ENCODE measurements around the gene SLC34A1.

The SLC34A1 gene

GRCh38 chr5:177389241-177390169 is 5.3 kb downstream of the SLC34A1 start:
- H2AK5ac ChIP-seq (ENCODE audit: low read length): no peak overlapping the region
- WGBS (ENCODE audit: extremely low coverage, insufficient coverage, low lambda C conversion rate): no CpG with 5 or more reads among the region's 21 CpGs
- H2BK5ac ChIP-seq (ENCODE audit: low read length): no peak overlapping the region
- peak overlapping the region; percentile 75 for H3K56ac ChIP-seq (ENCODE audit: low read length)
- no peaks in the 10 kb centered on the region for H3K36me3 ChIP-seq (ENCODE audit: control insufficient read depth, insufficient read depth, low read length)
- H4K8ac ChIP-seq (ENCODE audit: low read depth, low read length): no peak overlapping the region
- H3K27ac ChIP-seq (ENCODE audit: low read depth, low read length): no peak overlapping the region
- H3K9ac ChIP-seq (ENCODE audit: low read length): peak overlapping the region; percentile 10
- peak overlapping the region; percentile 68 for H3K23ac ChIP-seq (ENCODE audit: low read length)
- H2BK120ac ChIP-seq (ENCODE audit: low read depth, low read length): no peak overlapping the region
- DNase-seq: peak; percentile 69
- no peak overlapping the region for H3K4ac ChIP-seq (ENCODE audit: low read depth, low read length)
- no peak overlapping the region for H3K18ac ChIP-seq (ENCODE audit: low read length)
- no peaks in the 10 kb centered on the region for H3K79me1 ChIP-seq (ENCODE audit: low read length)
- no peak overlapping the region for H4K5ac ChIP-seq (ENCODE audit: low read length)
- no peak overlapping the region for H2BK15ac ChIP-seq (replicated peaks; ENCODE audit: low read depth)
- no peaks in the 10 kb centered on the region for H3K4me1 ChIP-seq (ENCODE audit: control insufficient read depth, low read depth, low read length)
- H3K4me2 ChIP-seq (ENCODE audit: low read length): no peak overlapping the region
- no peaks in the 10 kb centered on the region for H3K27me3 ChIP-seq (ENCODE audit: insufficient read depth, low read length, poor library complexity)
- no peak overlapping the region for H3K4me3 ChIP-seq (ENCODE audit: low read length)
- no peaks in the 10 kb centered on the region for H3K79me2 ChIP-seq (ENCODE audit: control insufficient read depth, insufficient read depth, low read length)

- Histone ChIP-seq H2BK5ac (ENCODE audit: low read length) (no peak overlapping the region), H3K23ac (ENCODE audit: low read length) (no peak overlapping the region), H3K4ac (ENCODE audit: low read depth, low read length) (peak overlapping the region; percentile 64), H3K27me3 (ENCODE audit: insufficient read depth, low read length, poor library complexity) (no peaks in the 10 kb centered on the region), H3K79me1 (ENCODE audit: low read length) (no peaks in the 10 kb centered on the region), H4K8ac (ENCODE audit: low read depth, low read length) (no peak overlapping the region), H3K4me2 (ENCODE audit: low read length) (no peak overlapping the region), H3K4me3 (ENCODE audit: low read length) (no peak overlapping the region), H3K27ac (ENCODE audit: low read depth, low read length) (no peak overlapping the region), H3K4me1 (ENCODE audit: control insufficient read depth, low read depth, low read length) (no peaks in the 10 kb centered on the region), H3K18ac (ENCODE audit: low read length) (no peak overlapping the region), H3K79me2 (ENCODE audit: control insufficient read depth, insufficient read depth, low read length) (no peaks in the 10 kb centered on the region), H3K56ac (ENCODE audit: low read length) (peak overlapping the region; percentile 75), H2BK120ac (ENCODE audit: low read depth, low read length) (no peak overlapping the region), H2AK5ac (ENCODE audit: low read length) (peak overlapping the region; percentile 43), H3K9ac (ENCODE audit: low read length) (no peak overlapping the region), H2BK15ac (replicated peaks; ENCODE audit: low read depth) (no peak overlapping the region), H3K36me3 (ENCODE audit: control insufficient read depth, insufficient read depth, low read length) (no peaks in the 10 kb centered on the region), H4K5ac (ENCODE audit: low read length) (peak overlapping the region; percentile 93)
- peak; percentile 94 for DNase-seq
- no CpG with 5 or more reads among the region's 13 CpGs for WGBS (ENCODE audit: extremely low coverage, insufficient coverage, low lambda C conversion rate)
Measured at GRCh38 chr5:177390363-177391300, 6.4 kb downstream of the SLC34A1 start.

- Histone ChIP-seq H2BK15ac (replicated peaks; ENCODE audit: low read depth) (no peak overlapping the region), H3K4ac (ENCODE audit: low read depth, low read length) (no peak overlapping the region), H3K79me2 (ENCODE audit: control insufficient read depth, insufficient read depth, low read length) (no peaks in the 10 kb centered on the region), H2AK5ac (ENCODE audit: low read length) (no peak overlapping the region), H4K8ac (ENCODE audit: low read depth, low read length) (no peak overlapping the region), H2BK5ac (ENCODE audit: low read length) (no peak overlapping the region), H3K4me3 (ENCODE audit: low read length) (no peak overlapping the region), H3K4me1 (ENCODE audit: control insufficient read depth, low read depth, low read length) (no peaks in the 10 kb centered on the region), H3K18ac (ENCODE audit: low read length) (no peak overlapping the region), H3K27ac (ENCODE audit: low read depth, low read length) (no peak overlapping the region), H3K56ac (ENCODE audit: low read length) (no peak overlapping the region), H3K4me2 (ENCODE audit: low read length) (no peak overlapping the region), H2BK120ac (ENCODE audit: low read depth, low read length) (no peak overlapping the region), H3K9ac (ENCODE audit: low read length) (no peak overlapping the region), H3K27me3 (ENCODE audit: insufficient read depth, low read length, poor library complexity) (no peaks in the 10 kb centered on the region), H3K36me3 (ENCODE audit: control insufficient read depth, insufficient read depth, low read length) (no peaks in the 10 kb centered on the region), H3K79me1 (ENCODE audit: low read length) (no peaks in the 10 kb centered on the region), H3K23ac (ENCODE audit: low read length) (no peak overlapping the region), H4K5ac (ENCODE audit: low read length) (no peak overlapping the region)
- no CpG with 5 or more reads among the region's 5 CpGs for WGBS (ENCODE audit: extremely low coverage, insufficient coverage, low lambda C conversion rate)
- no peak for DNase-seq
Measured at GRCh38 chr5:177392765-177393164, 8.5 kb downstream of the SLC34A1 start.

- H3K4me3 ChIP-seq (ENCODE audit: low read length): no peak overlapping the region
- no peaks in the 10 kb centered on the region for H3K79me2 ChIP-seq (ENCODE audit: control insufficient read depth, insufficient read depth, low read length)
- no peaks in the 10 kb centered on the region for H3K4me1 ChIP-seq (ENCODE audit: control insufficient read depth, low read depth, low read length)
- no peak overlapping the region for H3K23ac ChIP-seq (ENCODE audit: low read length)
- no peak overlapping the region for H4K5ac ChIP-seq (ENCODE audit: low read length)
- no peak overlapping the region for H3K18ac ChIP-seq (ENCODE audit: low read length)
- H2BK120ac ChIP-seq (ENCODE audit: low read depth, low read length): no peak overlapping the region
- no peak overlapping the region for H3K4me2 ChIP-seq (ENCODE audit: low read length)
- DNase-seq: no peak
- H3K27me3 ChIP-seq (ENCODE audit: insufficient read depth, low read length, poor library complexity): no peaks in the 10 kb centered on the region
- H3K56ac ChIP-seq (ENCODE audit: low read length): no peak overlapping the region
- WGBS (ENCODE audit: extremely low coverage, insufficient coverage, low lambda C conversion rate): no CpG with 5 or more reads among the region's 1 CpG
- H2BK15ac ChIP-seq (replicated peaks; ENCODE audit: low read depth): no peak overlapping the region
- no peaks in the 10 kb centered on the region for H3K79me1 ChIP-seq (ENCODE audit: low read length)
- no peak overlapping the region for H2BK5ac ChIP-seq (ENCODE audit: low read length)
- no peak overlapping the region for H3K27ac ChIP-seq (ENCODE audit: low read depth, low read length)
- no peak overlapping the region for H3K9ac ChIP-seq (ENCODE audit: low read length)
- no peak overlapping the region for H3K4ac ChIP-seq (ENCODE audit: low read depth, low read length)
- H2AK5ac ChIP-seq (ENCODE audit: low read length): peak overlapping the region; percentile 6
- no peaks in the 10 kb centered on the region for H3K36me3 ChIP-seq (ENCODE audit: control insufficient read depth, insufficient read depth, low read length)
- no peak overlapping the region for H4K8ac ChIP-seq (ENCODE audit: low read depth, low read length)
Measured at GRCh38 chr5:177393206-177393765, 9.1 kb downstream of the SLC34A1 start.

- Histone ChIP-seq H4K8ac (ENCODE audit: low read depth, low read length) (no peak overlapping the region), H3K27me3 (ENCODE audit: insufficient read depth, low read length, poor library complexity) (no peaks in the 10 kb centered on the region), H3K18ac (ENCODE audit: low read length) (no peak overlapping the region), H2BK120ac (ENCODE audit: low read depth, low read length) (no peak overlapping the region), H3K4me2 (ENCODE audit: low read length) (no peak overlapping the region), H3K9ac (ENCODE audit: low read length) (no peak overlapping the region), H2BK5ac (ENCODE audit: low read length) (no peak overlapping the region), H2AK5ac (ENCODE audit: low read length) (no peak overlapping the region), H3K56ac (ENCODE audit: low read length) (no peak overlapping the region), H3K27ac (ENCODE audit: low read depth, low read length) (no peak overlapping the region), H2BK15ac (replicated peaks; ENCODE audit: low read depth) (no peak overlapping the region), H3K4me1 (ENCODE audit: control insufficient read depth, low read depth, low read length) (no peaks in the 10 kb centered on the region), H3K79me1 (ENCODE audit: low read length) (no peaks in the 10 kb centered on the region), H3K36me3 (ENCODE audit: control insufficient read depth, insufficient read depth, low read length) (no peaks in the 10 kb centered on the region), H3K4ac (ENCODE audit: low read depth, low read length) (no peak overlapping the region), H3K79me2 (ENCODE audit: control insufficient read depth, insufficient read depth, low read length) (no peaks in the 10 kb centered on the region), H4K5ac (ENCODE audit: low read length) (no peak overlapping the region), H3K4me3 (ENCODE audit: low read length) (no peak overlapping the region), H3K23ac (ENCODE audit: low read length) (peak overlapping the region; percentile 80)
- no peak for DNase-seq
- no CpG with 5 or more reads among the region's 5 CpGs for WGBS (ENCODE audit: extremely low coverage, insufficient coverage, low lambda C conversion rate)
Measured at GRCh38 chr5:177393990-177394389, 9.8 kb downstream of the SLC34A1 start.

All from mesendoderm (in vitro differentiated cells).